ENCODE data around the gene CUTA. TPM values are rescaled to one million over a fixed set of nuclear protein-coding genes. Genes with fewer than 3 reads are reported as not detected.
A peak's percentile ranks its signal among the peaks of the same experiment; 100 is the strongest.

Gene CUTA
- total and polyA plus RNA-seq, 2 of the 13 experiments (the other 11 are each of a cell fraction or from before 2014, with no cell fraction given): 170 to 180 TPM

- TF ChIP-seq AFF4 (CRISPR knock-in tag; IDR thresholded peaks at IDR 0.05) (no peak), POGK (CRISPR knock-in tag; conservative IDR thresholded peaks at IDR 0.05) (peak; percentile 99), ZNF589 (CRISPR knock-in tag; conservative IDR thresholded peaks at IDR 0.05) (peak; percentile 99), RFXANK (CRISPR knock-in tag; IDR thresholded peaks at IDR 0.05) (peak; percentile 88), RNF219 (CRISPR knock-in tag; IDR thresholded peaks at IDR 0.05) (no peak), IRF9 (CRISPR knock-in tag; IDR thresholded peaks at IDR 0.05; ENCODE audit: borderline replicate concordance) (peak; percentile 99), SMAD3 (CRISPR knock-in tag; IDR thresholded peaks at IDR 0.05) (0 out of 2 replicates have a peak, but pooled peaks have one; percentile 29), ARID3A (IDR thresholded peaks at IDR 0.05; ENCODE audit: low read depth, low read length) (no peak), KDM5B (CRISPR knock-in tag; IDR thresholded peaks at IDR 0.05; ENCODE audit: borderline replicate concordance) (peak; percentile 93; the same call in 1 of the 2 replicates), JARID2 (CRISPR knock-in tag; IDR thresholded peaks at IDR 0.05; ENCODE audit: insufficient replicate concordance) (no peak), ETV5 (CRISPR knock-in tag; IDR thresholded peaks at IDR 0.05; ENCODE audit: borderline replicate concordance) (peak; percentile 68), SOX13 (IDR thresholded peaks at IDR 0.05) (no peak; the same call in 1 of the 2 replicates), SOX13 (CRISPR knock-in tag; conservative IDR thresholded peaks at IDR 0.05 in 1 of 2, IDR thresholded peaks at IDR 0.05 in 1 of 2) (peak in 1 of 2 experiments; percentile 48; a peak in 1 of 4 replicates), CHD4 (IDR thresholded peaks at IDR 0.05; ENCODE audit: borderline replicate concordance, low read length) (no peak), RBM39 (IDR thresholded peaks at IDR 0.05; ENCODE audit: low read depth, low read length, poor library complexity, severe bottlenecking) (peak; percentile 88)
Measured at GRCh38 chr6:33410050-33410710, 7.7 kb downstream of the CUTA start (continued).

All from HepG2 (cell line).